ENCODE results near the gene OR52L1.

DNA sequence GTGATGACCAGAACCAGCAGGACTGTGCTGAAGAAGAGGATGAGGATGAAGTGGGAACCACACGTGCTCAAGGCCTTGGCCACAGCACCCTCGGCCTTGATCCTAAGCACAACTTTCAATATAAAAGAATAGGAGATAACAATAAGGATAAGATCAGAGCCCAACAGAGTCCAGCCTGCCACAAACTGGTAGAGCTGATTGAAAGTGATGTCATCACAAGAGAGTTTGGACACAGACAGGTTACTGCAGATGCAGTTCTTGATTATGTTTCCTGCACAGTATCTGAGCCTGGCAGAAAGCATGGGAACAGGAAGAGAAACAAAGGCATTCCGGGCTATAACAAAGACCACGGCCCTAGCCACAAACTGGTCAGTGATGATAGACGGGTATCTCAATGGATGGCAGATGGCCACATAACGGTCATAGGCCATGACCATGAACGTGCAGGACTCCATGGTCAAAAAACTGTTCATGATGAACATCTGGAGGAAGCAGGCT lies 15.5 kb upstream of the OR52L1 start:
- TF ChIP-seq, protein P1, sequence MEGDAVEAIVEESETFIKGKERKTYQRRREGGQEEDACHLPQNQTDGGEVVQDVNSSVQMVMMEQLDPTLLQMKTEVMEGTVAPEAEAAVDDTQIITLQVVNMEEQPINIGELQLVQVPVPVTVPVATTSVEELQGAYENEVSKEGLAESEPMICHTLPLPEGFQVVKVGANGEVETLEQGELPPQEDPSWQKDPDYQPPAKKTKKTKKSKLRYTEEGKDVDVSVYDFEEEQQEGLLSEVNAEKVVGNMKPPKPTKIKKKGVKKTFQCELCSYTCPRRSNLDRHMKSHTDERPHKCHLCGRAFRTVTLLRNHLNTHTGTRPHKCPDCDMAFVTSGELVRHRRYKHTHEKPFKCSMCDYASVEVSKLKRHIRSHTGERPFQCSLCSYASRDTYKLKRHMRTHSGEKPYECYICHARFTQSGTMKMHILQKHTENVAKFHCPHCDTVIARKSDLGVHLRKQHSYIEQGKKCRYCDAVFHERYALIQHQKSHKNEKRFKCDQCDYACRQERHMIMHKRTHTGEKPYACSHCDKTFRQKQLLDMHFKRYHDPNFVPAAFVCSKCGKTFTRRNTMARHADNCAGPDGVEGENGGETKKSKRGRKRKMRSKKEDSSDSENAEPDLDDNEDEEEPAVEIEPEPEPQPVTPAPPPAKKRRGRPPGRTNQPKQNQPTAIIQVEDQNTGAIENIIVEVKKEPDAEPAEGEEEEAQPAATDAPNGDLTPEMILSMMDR (IDR thresholded peaks at IDR 0.05), result no peak
- no peak for TF ChIP-seq POLR2A (IDR thresholded peaks at IDR 0.05)

Data from right lobe of liver (tissue), 4 donors.